Kidney (tissue), 14 donors: ENCODE data around the gene ELOA2. TPM values are rescaled to one million over a fixed set of nuclear protein-coding genes. Genes with fewer than 3 reads are reported as not detected.
"Not testable (repeated sequence)": the region's sequence is repeated elsewhere in the genome, so short reads cannot be mapped to it uniquely, and the experiment has no call there.

Source experiments
- DNase-seq, 5 donors: peaks; one replicate each; pipeline ENCODE4 v3.0.0-alpha.2; 2013 to 2020
- FAIRE-seq: peaks from 2 replicates; lab custom pipeline; 2012; peaks lifted over from hg19 to GRCh38; lab: Jason Lieb, UNC
- H3K27ac ChIP-seq, 2 donors: one replicate each; pipeline ENCODE4 v1.7.0; 2013; ENCODE audit warnings: low read depth in 2 of 2, low read length in 2 of 2, inconsistent platforms in 1 of 2
- H3K27me3 ChIP-seq: one replicate; pipeline ENCODE4 v1.7.1; 2013; ENCODE audit warnings: low read length, inconsistent platforms; ENCODE audit not compliant: control insufficient read depth, insufficient read depth
- H3K36me3 ChIP-seq, 3 donors: one replicate each; pipeline versions ENCODE4 v1.7.0 to v1.7.1; 2013; ENCODE audit warnings: low read length in 3 of 3, control low read depth in 1 of 3, inconsistent platforms in 1 of 3; ENCODE audit not compliant: insufficient read depth in 3 of 3, control insufficient read depth in 2 of 3
- H3K4me1 ChIP-seq, 3 donors: one replicate each; pipeline versions ENCODE4 v1.7.0 to v1.7.1; 2013; ENCODE audit warnings: low read length in 3 of 3, inconsistent platforms in 1 of 3, low read depth in 1 of 3; ENCODE audit not compliant: control insufficient read depth in 2 of 3, insufficient read depth in 2 of 3
- H3K4me3 ChIP-seq, 3 donors: one replicate each; pipeline versions ENCODE4 v1.7.0 to v1.8.1; 2013; ENCODE audit warnings: low read length in 3 of 3, control low read depth in 1 of 3, inconsistent platforms in 1 of 3
- H3K9ac ChIP-seq, 3 donors: one replicate each; pipeline versions ENCODE4 v1.7.0 to v1.7.1; 2013; ENCODE audit warnings: low read length in 3 of 3, control low read depth in 1 of 3, inconsistent platforms in 1 of 3
- H3K9me3 ChIP-seq, 3 donors: one replicate each; pipeline versions ENCODE4 v1.7.0 to v1.7.1; 2013; ENCODE audit warnings: low read length in 3 of 3, control low read depth in 1 of 3, inconsistent platforms in 1 of 3; ENCODE audit not compliant: control insufficient read depth in 2 of 3, insufficient read depth in 1 of 3
- CTCF ChIP-seq: IDR thresholded peaks from 3 replicates; pipeline ENCODE4 v1.5.1; 2012; ENCODE audit warnings: mild to moderate bottlenecking, moderate library complexity, borderline replicate concordance; ENCODE audit not compliant: insufficient read depth; ENCODE audit errors: extremely low read depth
- intact Hi-C: fragments of 100-400 bp; cut with DNase I; formaldehyde crosslinking; loops from one replicate; pipeline ENCODE4 v1.11.1; 2022
- polyA plus RNA-seq: library from polyadenylated mRNA; stranded (reverse); fragments of 350-450 nt; fragmentation: Illumina TruSeq; extraction: RNeasy Lipid Tissue Mini Kit (QIAGEN cat#74804); gene quantifications from one replicate; pipeline ENCODE4 v1.2.3, GENCODE V29; 2014; ENCODE audit warnings: low read depth, low replicate concordance; ENCODE audit not compliant: insufficient read depth
- total RNA-seq: library from RNA; stranded (reverse); fragmentation: NEBNext Ultra II Directional; extraction: Animal tissue kit (Norgen Biotek cat#: 25700); gene quantifications from one replicate; pipeline ENCODE4 v1.2.1, GENCODE V29; 2021
- donor health status: control.
- donor health status: control.
- donor health status: control.
- donor health status: control.
- donor health status: control.
- donor health status: DM: yes; HTN: yes; CAD: no.
- donor health status: Normal renal cell carcinoma (clear cell type).

ELOA2 gene
- total and polyA plus RNA-seq, 2 donors from 2014 or later = not detected

- no peaks in the 10 kb centered on the region for H3K27me3 ChIP-seq
Observed at GRCh38 chr18:47032945-47033344, 2.5 kb downstream of the ELOA2 start.

GRCh38 chr18:47030887-47031286, 4.5 kb downstream of the ELOA2 start:
- intact Hi-C loops, FAIRE-seq, H3K27me3 ChIP-seq, H3K4me1 ChIP-seq, H3K36me3 ChIP-seq, H3K9me3 ChIP-seq, H3K27ac ChIP-seq, H3K9ac ChIP-seq, DNase-seq, H3K4me3 ChIP-seq: not testable (repeated sequence)

More at GRCh38 chr18:47032945-47033344, 2.5 kb downstream of the ELOA2 start:
- Histone ChIP-seq H3K36me3 (no peaks in the 10 kb centered on the region), H3K4me3 (no peak overlapping the region), H3K27ac (no peak overlapping the region), H3K9me3 (no peaks in the 10 kb centered on the region), H3K9ac (no peak overlapping the region), H3K4me1 (no peaks in the 10 kb centered on the region)
- intact Hi-C loops = no loop called here
- DNase-seq = no peak
- no peak for FAIRE-seq
- TF ChIP-seq CTCF = no peak

GRCh38 chr18:47029684-47030353, 5.6 kb downstream of the ELOA2 start:
- H3K36me3 ChIP-seq, H3K9ac ChIP-seq, DNase-seq, H3K27me3 ChIP-seq, H3K27ac ChIP-seq, intact Hi-C loops, FAIRE-seq, H3K4me1 ChIP-seq, H3K9me3 ChIP-seq, H3K4me3 ChIP-seq: not testable (repeated sequence)

- H3K9ac ChIP-seq, FAIRE-seq, H3K27me3 ChIP-seq, H3K36me3 ChIP-seq, H3K27ac ChIP-seq, H3K9me3 ChIP-seq, H3K4me3 ChIP-seq, intact Hi-C loops, H3K4me1 ChIP-seq: not testable (repeated sequence)
- DNase-seq = peak in 1 of 5 donors; percentile 80
Observed at GRCh38 chr18:47028738-47029137, 6.7 kb downstream of the ELOA2 start.

GRCh38 chr18:47025557-47026174, 9.8 kb downstream of the ELOA2 start:
- intact Hi-C loops, FAIRE-seq: not testable (repeated sequence)

GRCh38 chr18:47023769-47024465, 11.5 kb downstream of the ELOA2 start:
- FAIRE-seq, H3K27ac ChIP-seq, H3K9ac ChIP-seq, H3K36me3 ChIP-seq, DNase-seq, H3K4me1 ChIP-seq, H3K9me3 ChIP-seq, intact Hi-C loops, H3K27me3 ChIP-seq, H3K4me3 ChIP-seq: not testable (repeated sequence)

More at GRCh38 chr18:47025557-47026174, 9.8 kb downstream of the ELOA2 start:
- not testable (repeated sequence) for H3K9ac ChIP-seq, H3K36me3 ChIP-seq, H3K4me1 ChIP-seq, DNase-seq, H3K27ac ChIP-seq, H3K27me3 ChIP-seq, H3K9me3 ChIP-seq, H3K4me3 ChIP-seq

GRCh38 chr18:47022821-47023220, 12.6 kb downstream of the ELOA2 start:
- DNase-seq = peak in 1 of 5 donors; percentile 90
- H3K27ac ChIP-seq, H3K4me3 ChIP-seq, FAIRE-seq, intact Hi-C loops, H3K9ac ChIP-seq, H3K36me3 ChIP-seq, H3K4me1 ChIP-seq, H3K9me3 ChIP-seq, H3K27me3 ChIP-seq: not testable (repeated sequence)
